ENCODE measurements around the gene PPP3CA. TPM values are rescaled to one million over a fixed set of nuclear protein-coding genes. Genes with fewer than 3 reads are reported as not detected.

Gene PPP3CA
- total RNA-seq, 1 experiment from 2014 or later = 133 TPM

DNA sequence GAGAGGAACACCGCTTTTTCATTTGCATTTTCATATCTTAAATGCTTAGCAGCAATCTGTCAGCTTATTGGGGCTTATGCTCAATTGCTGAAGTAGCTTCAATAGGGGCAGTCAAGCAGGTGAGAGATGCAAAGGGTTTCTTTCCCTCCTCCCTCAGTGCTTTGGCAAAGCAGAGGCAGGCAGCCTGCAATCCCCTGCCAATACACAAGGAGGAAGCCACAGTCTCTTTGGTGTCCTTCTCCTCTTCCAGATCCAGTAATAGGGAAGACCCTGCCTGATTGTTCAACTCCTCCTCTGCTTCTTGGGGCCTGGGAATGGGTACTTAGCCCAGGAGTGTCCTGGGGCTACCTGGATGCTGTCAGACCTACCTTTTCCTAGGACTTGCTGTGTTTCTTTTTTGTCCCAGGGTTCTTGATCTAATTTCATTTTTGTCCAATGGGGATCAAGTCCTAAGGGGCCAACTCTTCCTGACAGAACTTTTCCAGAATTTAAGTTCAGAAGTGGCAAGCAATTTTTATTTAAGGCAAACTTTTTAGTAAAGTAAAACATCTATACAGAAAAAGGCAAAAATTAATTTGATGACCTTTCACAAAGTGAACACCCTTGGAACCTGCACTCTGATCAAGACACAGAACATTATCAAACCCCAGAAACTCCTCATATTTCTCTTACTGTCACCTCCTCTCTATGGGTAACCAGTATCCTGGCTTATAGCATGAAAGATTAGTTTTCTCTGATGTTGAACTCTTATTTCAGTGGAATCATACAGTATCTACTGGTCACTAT is 260.3 kb downstream of the PPP3CA start:
- TF ChIP-seq EZH2 (IDR thresholded peaks at IDR 0.05) (no peak), POLR2AphosphoS5 (IDR thresholded peaks at IDR 0.05; ENCODE audit: low read depth, low read length) (0 out of 2 replicates have a peak, but pooled peaks have one; percentile 11), SRF (IDR thresholded peaks at IDR 0.05; ENCODE audit: low read depth) (no peak), JUND (IDR thresholded peaks at IDR 0.05) (no peak), RAD21 (IDR thresholded peaks at IDR 0.05; ENCODE audit: low read depth) (peak; percentile 47; the same call in 1 of the 2 replicates)
- TF ChIP-seq, protein P1, sequence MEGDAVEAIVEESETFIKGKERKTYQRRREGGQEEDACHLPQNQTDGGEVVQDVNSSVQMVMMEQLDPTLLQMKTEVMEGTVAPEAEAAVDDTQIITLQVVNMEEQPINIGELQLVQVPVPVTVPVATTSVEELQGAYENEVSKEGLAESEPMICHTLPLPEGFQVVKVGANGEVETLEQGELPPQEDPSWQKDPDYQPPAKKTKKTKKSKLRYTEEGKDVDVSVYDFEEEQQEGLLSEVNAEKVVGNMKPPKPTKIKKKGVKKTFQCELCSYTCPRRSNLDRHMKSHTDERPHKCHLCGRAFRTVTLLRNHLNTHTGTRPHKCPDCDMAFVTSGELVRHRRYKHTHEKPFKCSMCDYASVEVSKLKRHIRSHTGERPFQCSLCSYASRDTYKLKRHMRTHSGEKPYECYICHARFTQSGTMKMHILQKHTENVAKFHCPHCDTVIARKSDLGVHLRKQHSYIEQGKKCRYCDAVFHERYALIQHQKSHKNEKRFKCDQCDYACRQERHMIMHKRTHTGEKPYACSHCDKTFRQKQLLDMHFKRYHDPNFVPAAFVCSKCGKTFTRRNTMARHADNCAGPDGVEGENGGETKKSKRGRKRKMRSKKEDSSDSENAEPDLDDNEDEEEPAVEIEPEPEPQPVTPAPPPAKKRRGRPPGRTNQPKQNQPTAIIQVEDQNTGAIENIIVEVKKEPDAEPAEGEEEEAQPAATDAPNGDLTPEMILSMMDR (IDR thresholded peaks at IDR 0.05 in 2 of 3, conservative IDR thresholded peaks at IDR 0.05 in 1 of 3; ENCODE audit: borderline replicate concordance in 1 of 3, insufficient read depth in 1 of 3, low read depth in 2 of 3, low read length in 2 of 3) = peak in 2 of 3 experiments; percentile 36 to 61; a peak in 4 of 6 replicates

More for the DNA sequence above, 260.3 kb downstream of the PPP3CA start:
- Histone ChIP-seq H3K27me3 (ENCODE audit: insufficient read depth, low read length) (no peaks in the 10 kb centered on the region), H3K79me2 (ENCODE audit: insufficient read depth, low read length) (no peaks in the 10 kb centered on the region), H3K9me2 (ENCODE audit: insufficient read depth) (no peaks in the 10 kb centered on the region), H3K4me3 (replicated peaks in 1 of 2; ENCODE audit: low read depth in 1 of 2, low read length in 2 of 2) (no peak overlapping the region), H3K9ac (ENCODE audit: low read length) (no peak overlapping the region), H3K27ac (ENCODE audit: low read depth, low read length) (no peak overlapping the region), H2AFZ (ENCODE audit: low read depth, low read length, poor library complexity, severe bottlenecking) (no peak overlapping the region), H3K4me2 (ENCODE audit: low read length) (no peak overlapping the region), H3K9me3 (ENCODE audit: control insufficient read depth in 1 of 2, insufficient read depth in 1 of 2, low read depth in 1 of 2, low read length in 2 of 2) (no peaks in the 10 kb centered on the region), H3K36me3 (ENCODE audit: control insufficient read depth in 1 of 2, insufficient read depth in 2 of 2, low read length in 2 of 2) (peaks cover 0 to 2% of the 10 kb centered on the region in 2 experiments; a peak in 2 of 4 replicates), H4K20me1 (ENCODE audit: insufficient read depth) (no peaks in the 10 kb centered on the region), H3K4me1 (ENCODE audit: control insufficient read depth in 1 of 2, insufficient read depth in 2 of 2, low read length in 2 of 2) (peaks cover 18 to 27% of the 10 kb centered on the region in 2 experiments; a peak in 3 of 4 replicates)
- no TSS peak for BruUV-seq (replicated peaks)
- ATAC-seq (peak; percentile 89), DNase-seq (ENCODE audit: low read depth, low spot score) (no peak)
- CTCF ChIA-PET = interaction anchor here (1.4 kb wide), 2 partner anchors 16 kb away, joined by 3 to 5 read pairs; no protein-coding TSS in a partner anchor
- intact Hi-C loops (cut with micrococcal nuclease) = no loop called here
- POLR2A ChIA-PET = interaction anchor here (0.6 kb wide), 1 partner anchor 68 kb away, joined by 3 read pairs; no protein-coding TSS in a partner anchor
- RAD21 ChIA-PET (ENCODE audit: low non-redundant PET in 1 of 2, low total read pairs in 2 of 2, uncharacterized antibody in 2 of 2, unreplicated experiment in 2 of 2) = no interaction called here

Data from HCT116 (cell line).